Stimulated activated CD8-positive, alpha-beta memory T cell treated with anti-CD3 and anti-CD28 coated beads, Interleukin-15, amount 100 ng/mL, for 1 hour (primary cell): Measurements from ENCODE around the gene PLEKHM2.
"Not testable (repeated sequence)": the region's sequence is repeated elsewhere in the genome, so short reads cannot be mapped to it uniquely, and the experiment has no call there.

Experiments used
- DNase-seq: peaks from one replicate; pipeline ENCODE4 v3.0.0-alpha.2; 2020; ENCODE audit warnings: low read depth

Gene PLEKHM2

DNA sequence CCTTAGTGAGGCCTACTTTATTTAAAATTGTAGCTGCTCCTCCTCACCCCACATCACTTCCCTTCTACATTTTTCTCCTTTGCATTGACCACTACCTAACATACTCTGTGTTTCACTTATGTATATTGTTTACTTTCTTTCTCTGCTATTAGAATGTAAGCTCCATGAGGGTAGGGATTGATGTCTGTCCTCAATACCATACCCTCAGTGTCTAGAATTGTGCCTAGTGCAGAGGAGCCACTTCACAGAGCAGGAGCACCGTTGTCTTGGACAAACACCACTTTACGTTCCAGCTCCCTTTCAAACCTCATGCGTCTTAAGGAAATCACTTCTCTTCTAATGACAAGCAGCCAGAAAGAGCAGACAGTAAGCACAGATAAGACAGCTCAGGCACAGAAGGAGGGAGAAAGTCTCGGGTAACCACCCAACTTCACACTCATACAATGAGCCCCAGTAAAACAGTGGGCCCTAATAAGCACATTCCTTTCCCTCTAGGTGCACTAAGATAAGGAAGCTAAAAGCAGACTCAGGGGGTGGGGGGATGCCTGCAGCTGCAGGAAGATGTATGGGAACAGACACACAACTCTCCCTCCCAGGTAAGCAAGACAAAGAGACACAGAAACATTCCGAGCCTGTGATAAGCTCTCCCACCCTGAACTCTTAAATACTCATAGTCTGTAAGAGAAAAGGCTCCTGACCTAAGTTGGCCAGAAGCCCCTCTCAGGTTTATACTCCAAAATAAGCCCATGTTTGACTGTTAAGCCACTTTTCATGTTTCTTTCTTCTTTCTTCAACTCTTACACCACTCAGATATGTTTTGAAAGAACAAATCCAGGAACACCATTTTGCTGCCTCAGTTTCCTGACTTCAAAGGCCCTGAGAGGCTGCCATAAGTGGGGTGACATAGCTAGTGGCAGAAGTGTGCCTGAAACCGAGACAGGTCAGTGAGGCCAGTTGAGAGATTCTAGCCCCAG is 7.1 kb upstream of the PLEKHM2 start:
- DNase-seq, result no peak

DNA sequence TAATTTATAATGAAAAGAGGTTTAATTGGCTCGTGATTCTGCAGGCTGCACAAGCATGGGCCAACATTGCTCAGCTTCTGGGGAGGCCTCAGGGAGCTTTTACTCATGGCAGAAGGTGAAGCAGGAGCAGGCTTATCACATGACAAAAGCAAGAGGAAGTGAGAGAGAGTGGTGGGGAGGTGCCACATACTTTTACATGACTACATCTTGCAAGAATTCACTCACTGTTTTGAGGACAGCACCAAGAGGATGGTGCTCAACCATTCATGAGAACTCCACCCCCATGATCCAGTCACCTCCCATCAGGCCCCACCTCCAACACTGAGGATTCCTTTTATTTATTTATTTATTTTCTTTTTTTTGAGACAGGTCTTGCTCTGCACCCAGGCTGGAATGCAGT is 5.5 kb upstream of the PLEKHM2 start:
- DNase-seq, result no peak

DNA sequence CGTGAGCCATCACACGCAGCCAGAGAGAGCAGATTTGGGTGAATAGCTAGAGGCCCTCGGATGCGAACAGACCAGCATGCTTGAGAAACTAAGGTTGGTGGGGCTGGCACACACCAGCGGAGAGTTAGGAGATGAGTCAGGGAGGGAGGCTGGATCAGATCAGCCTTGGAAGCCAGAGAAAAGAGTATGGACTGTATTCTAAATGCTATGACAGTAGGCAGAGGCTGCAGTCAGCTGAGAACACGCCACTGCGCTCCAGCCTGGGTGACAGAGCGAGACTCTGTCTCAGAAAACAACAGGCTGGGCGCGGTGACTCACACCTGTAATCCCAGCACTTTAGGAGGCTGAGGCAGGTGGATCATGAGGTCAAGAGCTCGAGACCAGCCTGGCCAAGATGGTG is 4.0 kb upstream of the PLEKHM2 start:
- no peak for DNase-seq

DNA sequence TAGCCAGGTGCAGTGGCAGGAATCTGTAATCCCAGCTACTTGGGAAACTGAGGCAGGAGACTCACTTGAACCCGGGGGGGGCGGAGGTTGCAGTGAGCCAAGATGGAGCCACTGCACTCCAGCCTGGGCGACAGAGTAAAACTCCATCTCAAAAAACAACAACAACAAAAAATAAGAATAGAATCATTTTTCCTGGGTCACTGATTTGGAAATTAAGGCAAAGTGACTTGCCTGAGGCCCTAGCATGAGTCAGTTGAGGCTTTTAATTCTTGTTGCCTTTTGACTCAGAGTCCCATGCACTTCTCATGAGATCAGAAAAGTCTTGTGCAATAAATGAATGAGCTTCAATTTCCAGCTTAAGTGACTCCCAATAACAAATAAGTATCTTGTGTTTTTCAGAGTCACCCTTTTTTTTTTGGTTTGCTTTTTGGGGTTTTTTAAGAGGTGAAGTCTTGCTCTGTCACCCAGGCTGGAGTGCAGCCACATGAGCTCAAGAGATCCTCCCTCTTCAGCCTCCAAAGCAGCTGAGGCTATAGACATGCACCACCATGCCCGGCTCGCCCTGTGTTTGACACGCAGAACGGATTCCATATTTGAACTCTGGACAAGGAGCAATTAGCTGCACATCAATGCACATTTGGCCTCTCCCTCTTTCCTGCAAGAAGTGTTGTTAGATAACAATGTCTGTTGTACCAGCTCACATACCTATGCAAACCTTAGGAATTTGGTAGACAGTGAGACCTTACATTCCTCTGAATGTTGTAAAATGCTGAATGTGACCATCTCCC is 3.4 kb upstream of the PLEKHM2 start:
- DNase-seq, result no peak

DNA sequence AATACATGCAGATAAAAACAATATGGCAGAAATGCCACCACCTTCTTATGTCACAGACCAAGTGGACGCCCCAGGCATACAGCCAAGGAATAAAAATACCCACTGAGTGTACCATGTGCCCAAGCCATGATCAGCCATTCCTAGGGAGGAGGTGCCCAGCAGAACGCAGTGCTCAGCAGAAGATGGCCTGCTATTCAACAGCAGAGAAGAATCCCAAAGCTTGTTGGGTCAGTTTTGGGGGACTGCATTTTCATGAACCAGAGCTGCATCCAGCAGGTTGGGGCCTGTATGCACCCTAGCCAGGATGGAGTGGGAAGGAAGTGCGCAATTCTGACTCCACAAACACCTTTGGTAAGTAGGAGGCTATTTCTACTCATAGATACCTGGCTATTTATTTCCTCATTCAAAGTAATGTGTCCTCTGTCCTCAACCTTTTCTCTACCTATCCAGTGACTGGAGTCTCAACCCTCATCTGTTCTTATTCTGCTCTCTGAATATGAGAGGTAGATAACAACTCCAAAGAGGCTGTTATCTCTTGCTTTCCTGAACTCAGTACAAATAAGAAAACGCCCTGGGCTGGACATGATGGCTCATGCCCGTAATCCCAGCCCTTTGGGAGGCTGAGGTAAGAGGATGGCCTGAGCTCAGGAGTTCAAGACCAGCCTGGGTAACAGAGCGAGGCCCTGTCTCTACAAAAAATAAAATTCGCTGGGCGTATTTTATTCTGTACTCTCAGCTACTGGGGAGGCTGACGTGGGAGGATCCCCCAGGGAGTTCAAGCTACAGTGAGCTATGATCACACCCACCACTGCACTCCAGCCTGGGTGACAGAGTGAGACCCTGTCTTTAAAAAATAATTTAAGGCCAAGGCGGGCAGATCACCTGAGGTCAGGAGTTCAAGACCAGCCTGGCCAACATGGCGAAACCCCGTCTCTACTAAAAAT is 2.5 kb upstream of the PLEKHM2 start:
- no peak for DNase-seq

DNA sequence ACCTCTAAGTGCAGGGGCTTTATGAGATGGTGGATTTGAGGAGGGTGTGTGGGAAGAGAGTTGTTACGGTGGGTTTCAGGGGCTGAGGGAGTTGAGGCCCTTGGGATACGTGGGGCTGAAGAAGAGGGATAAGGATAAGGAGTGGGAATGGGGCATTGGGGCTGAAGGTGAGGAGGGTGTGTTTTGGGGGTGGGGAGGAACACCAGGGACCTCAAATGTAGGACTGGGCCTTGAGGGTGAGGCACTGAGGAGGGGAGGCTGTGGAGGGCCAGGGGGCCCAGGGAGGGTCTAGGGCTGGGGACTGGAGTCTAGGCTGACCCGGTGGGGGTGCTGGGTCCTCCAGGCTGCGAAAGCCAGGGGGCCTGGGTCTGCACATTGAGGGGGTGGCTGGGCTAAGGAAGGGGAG is 1.2 kb upstream of the PLEKHM2 start:
- no peak for DNase-seq

DNA sequence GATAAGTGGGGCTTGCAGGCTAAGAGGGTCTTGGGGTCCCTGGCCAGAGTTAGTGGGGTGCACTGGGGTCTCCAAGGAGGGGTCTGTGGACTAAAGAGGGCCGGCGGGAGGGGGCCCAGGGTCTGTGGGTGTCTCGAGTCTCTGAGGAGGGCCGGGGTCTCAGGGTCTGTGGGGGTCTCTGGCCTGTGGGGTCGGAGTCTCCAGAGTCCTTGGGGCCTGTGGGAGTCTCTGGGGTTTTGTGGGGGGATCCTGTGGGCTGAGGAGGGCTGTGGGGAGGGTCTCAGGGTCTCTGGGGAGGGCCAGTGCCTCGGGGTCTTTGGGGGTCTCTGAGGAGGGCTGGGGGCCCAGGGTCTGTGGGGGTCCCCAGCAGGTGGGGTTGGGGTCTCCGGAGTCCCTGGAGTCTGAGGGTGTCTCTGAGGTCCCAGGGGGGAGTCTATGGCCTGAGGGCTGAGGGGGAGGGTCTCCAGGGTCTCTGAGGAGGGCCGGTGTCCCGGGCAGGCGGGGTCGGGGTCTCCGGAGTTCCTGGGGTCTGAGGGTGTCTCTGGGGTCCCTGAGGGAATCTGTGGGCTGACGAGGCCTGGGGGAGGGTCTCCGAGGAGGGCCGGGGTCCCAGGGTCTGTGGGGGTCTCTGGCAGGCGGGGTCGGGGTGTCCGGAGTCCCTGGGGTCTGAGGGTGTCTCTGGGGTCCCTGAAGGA is 628 bp upstream of the PLEKHM2 start:
- DNase-seq, result no peak

DNA sequence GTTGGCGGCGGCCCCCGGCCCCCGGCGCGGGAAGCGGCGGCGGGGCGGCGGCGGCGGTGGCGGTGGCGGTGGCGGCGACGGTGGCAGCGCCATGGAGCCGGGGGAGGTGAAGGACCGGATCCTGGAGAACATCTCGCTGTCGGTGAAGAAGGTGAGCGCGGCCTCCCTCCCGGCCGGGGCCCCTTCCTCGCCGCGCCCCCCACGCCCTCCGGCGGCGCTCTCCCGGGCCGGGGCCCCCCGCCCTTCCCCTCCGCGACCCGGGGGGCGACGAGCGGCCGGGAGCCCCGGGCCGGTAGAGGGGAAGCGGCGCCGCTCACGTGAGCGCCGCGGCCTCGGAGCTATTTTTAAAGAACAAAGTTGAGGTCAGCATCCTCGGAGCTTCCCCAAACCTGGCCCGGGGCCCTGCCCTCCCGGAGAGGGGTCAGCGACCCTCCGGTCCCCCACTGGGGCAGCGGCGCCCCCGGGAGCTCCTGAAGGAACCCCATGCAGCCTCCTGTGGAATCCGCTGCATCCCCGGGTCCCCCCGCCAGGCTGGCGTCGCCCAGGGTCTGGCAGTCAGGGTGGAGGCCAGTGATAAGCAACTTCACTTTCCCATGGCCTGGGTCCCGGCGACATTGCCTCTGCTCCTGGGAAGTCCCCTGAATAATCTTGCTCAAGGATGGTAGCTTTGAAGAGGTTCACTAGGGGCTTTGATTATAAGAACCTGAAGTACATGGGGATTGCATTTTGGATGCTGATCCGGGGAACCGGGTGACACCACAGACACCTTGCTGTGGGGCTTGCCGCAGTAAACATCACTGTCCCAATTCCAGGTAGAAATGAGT is 560 bp downstream of the PLEKHM2 start:
- no peak for DNase-seq

DNA sequence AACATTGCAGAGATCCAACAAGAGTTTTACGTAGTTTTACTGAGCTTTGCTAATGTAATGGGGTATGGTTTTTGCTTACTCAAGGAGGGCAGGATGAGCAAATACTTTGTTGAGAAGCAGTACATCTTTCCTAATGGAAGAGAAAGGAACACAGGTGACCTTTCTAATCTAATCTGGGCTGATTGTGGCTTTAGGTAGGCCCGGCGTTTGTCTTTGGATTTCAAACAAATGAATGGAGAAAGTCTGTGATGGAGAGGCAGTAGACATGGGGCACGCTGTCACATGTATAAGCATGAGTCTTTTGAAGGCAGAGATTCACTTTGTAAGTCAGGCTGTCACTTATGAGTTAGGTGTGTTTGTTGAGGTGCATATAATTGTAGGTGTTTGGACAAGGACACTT is 1.7 kb downstream of the PLEKHM2 start:
- no peak for DNase-seq

DNA sequence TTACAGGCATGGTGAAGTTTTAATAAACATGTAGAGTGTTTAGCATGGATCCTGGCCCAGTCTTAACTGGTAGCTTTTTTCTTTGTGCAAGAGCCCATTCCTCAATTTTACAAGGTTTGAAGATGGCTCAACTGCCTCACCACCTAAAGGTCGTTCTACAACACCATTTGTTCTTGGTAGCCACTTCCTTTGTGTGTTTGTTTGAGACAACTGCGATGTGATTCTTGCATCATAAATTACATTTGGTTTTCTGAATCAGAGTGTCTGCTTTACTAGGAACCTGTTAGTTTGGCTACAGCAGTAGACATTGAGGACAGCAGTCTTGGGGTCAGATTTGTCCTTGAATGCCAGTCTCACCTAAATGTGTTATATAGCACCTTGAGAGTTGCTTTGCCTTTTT is 3.3 kb downstream of the PLEKHM2 start:
- no peak for DNase-seq

DNA sequence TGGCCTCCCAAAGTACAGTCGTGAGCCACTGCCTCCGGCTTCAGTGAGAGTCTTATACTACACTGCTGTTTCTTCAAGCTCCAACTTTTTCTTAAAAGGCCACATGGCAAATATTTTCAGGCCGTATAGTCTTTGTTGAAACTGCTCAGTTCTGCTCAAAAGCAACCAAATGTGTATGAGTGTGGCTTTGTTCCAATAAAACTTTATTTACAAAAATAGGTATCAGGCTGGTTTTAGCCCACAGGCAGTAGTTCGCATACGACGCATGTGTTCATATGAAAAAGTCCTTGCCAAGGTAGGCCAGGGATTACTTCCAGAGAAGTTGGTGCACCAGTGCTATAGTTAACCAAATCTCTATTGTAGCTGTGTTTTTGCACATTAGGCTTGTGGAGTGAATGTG is 6.2 kb downstream of the PLEKHM2 start:
- no peak for DNase-seq

DNA sequence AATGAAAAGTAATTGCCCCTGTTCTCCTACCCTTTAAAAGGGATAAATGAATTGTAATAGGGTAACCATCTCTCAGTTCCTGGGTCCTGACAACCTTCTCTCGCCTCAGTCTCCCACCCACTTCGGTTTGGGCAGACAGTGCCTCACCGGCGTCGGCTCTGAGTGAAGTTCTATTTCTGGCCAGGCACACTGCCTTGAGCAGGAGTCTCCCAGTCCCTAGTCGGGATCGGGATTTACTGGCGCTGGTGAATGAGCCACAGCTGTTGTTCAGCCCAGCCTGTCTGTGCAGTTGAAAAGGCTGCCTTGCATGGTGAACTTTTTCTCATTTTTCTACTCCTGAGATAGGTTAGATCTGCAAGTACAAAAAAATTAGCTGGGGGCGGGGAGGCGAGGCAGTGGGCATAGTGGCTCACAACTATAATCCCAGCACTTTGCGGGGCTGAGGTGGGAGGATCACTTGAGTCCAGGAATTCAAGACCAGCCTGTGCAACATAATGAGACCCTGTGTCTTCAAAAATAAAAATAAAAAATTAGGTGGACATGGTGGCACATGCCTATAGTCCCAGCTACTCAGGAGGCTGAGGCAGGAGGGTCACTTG is 7.4 kb downstream of the PLEKHM2 start:
- no peak for DNase-seq

DNA sequence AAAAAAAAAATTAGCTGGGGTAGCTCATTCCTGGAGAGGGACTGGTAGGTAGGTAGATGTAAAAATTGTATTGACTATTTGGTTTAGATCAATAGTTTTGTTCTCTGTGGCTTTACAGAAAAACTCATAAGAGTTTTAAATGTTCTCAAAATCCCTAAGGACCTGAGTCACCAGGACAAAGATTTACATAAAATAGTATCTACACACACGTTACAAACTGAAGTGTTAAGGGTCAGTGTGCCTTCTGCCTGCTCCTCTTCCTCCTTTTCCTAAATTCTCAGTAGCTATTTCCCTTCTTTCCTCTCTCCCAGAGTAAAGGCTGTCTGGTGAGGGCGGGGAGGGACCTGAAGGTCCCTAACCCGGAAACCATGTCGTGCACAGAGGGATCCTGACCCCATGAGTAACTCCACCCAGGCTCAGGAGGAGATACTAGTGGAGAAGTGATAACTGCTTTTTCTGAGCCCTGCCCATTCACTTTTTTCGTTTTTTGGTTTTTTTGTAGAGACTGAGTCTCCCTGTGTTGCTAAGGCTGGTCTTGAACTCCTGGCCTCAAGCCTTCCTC is 8.1 kb downstream of the PLEKHM2 start:
- no peak for DNase-seq

DNA sequence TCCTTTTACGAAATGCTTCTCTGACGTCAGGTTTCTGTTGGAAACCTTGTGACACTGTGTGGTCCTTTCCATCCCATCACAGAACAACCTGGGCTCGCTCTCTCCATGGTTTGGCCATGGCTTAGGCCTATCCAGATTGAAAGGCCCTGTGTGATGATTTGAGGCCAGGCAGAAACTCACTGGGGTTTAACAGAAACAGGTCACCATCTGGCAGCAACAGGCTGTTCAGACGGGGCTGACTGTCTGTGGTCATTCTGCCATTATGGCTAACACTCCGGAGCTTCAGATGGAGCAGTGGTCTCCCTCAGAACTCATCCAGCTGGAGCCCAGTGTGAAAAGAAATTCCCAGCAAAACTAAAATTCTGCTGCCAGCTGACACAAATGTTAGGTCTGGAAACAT is 9.3 kb downstream of the PLEKHM2 start:
- no peak for DNase-seq

DNA sequence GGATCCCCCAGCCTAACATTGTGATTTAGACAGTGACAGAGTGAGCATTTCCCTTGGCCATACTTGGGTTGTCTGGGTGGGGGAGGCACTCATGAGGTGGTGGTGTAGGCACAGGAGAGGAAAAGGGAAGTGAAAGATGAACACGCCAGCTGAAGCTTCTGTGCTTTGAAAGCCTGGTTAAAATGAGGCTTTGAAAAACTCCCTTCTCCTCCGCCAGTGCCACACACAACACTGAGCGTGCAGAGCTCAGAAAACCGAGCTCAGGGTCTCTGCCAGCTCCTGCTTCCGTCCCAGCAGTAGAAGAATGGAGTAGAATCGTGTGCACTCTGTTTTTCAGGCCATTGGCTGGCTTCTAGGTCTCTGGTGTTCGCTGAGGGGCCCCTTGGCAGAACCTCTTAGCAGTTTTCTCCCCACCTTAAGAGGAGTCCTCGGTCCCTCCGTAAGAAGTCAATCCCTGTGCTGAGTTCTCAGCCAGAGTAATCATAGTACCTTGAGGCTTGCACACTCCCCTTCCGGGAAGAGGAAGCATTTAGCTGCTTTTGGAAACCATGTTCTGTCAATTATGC is 12.9 kb downstream of the PLEKHM2 start:
- DNase-seq, result no peak

DNA sequence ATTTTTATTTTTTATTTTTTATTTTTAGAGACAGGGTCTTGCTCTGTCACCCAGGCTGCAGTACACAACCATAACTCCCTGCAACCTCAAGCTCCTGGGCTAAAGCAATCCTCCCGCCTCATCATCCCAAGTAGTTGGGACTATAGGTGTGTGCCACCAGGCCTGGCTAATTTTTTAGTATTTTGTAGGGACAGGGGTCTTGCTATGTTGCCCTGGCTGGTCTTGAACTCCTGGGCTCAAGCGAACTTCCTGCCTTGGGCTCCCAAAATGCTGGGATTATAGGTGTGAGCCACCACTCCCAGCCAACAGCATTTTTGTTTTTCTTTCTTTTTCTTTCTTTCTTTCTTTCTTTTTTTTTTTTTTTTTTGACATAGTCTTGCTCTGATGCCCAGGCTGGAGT is 14.1 kb downstream of the PLEKHM2 start:
- no peak for DNase-seq

DNA sequence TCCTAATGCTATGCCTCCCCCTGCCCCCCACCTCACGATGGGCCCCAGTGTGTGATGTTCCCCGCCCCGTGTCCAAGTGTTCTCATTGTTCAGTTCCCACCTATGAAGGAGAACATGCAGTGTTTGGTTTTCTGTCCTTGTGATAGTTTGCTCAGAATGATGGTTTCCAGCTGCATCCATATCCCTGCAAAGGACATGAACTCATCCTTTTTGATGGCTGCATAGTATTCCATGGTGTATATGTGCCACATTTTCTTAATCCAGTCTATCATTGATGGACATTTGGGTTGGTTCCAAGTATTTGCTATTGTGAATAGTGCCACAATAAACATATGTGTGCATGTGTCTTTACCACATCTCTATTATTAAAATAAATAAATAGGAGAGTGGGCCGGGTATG is 15.2 kb downstream of the PLEKHM2 start:
- not testable (repeated sequence) for DNase-seq

DNA sequence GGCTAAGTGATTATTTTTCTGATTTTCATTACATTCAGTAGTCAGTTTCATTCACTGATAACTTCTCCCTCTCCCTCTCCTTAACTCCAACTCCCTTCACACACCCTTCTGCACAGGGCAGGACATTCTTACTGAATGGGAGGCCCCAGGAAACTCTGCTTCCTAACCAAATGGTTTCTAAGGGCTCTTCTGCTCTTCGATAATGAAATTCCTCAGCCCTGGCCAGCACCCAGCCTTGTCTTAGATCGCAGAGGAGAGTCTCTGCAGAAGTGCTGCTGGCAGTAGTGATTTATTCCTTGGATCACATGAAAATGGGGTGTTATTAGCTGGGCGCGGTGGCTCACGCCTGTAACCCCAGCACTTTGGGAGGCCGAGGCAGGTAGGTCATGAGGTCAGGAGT is 16.4 kb downstream of the PLEKHM2 start:
- DNase-seq, result no peak

DNA sequence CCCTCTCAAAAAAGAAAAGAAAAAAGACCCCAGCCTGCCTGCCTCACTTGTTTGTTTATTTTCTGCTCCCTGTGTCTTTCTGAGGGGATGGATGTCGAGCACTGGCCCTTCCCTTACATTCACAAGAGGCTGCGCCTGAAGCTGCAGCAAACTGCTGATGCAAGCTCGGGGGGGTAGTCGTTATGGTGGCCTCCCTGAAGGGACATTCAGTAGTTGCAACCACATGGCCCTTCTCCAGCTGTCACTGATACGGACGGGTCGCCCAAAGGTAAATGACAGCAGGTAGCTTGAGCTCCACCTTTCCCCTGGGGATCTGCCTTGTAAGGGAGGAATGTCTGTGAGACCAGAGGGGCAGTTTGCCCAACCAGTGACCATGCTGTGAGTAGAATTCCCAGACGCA is 17.7 kb downstream of the PLEKHM2 start:
- DNase-seq, result no peak
